Right hindlimb (tissue), 1 donor: ENCODE results near the gene SDHD.
A peak's percentile ranks its signal among the peaks of the same experiment; 100 is the strongest.
"Not testable (repeated sequence)": the region's sequence is repeated elsewhere in the genome, so short reads cannot be mapped to it uniquely, and the experiment has no call there.

ENCODE experiments used
- DNase-seq: peaks from one replicate; pipeline ENCODE4 v3.0.0-alpha.2; 2018

Gene SDHD

GRCh38 chr11:112086422-112087191, at the start of gene SDHD, which contains the start of gene TIMM8B:
TSS of gene SDHD (plus strand) at chr11:112086873. CDS start at chr11:112086908, 35 bp downstream.
TSS of gene TIMM8B (minus strand) at chr11:112086756. CDS start at chr11:112086723, 33 bp downstream.
- peak; percentile 97 for DNase-seq

- no peak for DNase-seq
Measured at GRCh38 chr11:112037527-112037926, 49.1 kb upstream of the SDHD start.

- no peak for DNase-seq
Measured at GRCh38 chr11:112042161-112042960, 44.3 kb upstream of the SDHD start.

GRCh38 chr11:112042961-112043304, 43.7 kb upstream of the SDHD start:
- no peak for DNase-seq

- DNase-seq: no peak
Measured at GRCh38 chr11:112044961-112045360, 41.7 kb upstream of the SDHD start.

- DNase-seq: not testable (repeated sequence)
Measured at GRCh38 chr11:112046647-112047046, 40.0 kb upstream of the SDHD start.

GRCh38 chr11:112048256-112048655, 38.4 kb upstream of the SDHD start:
- not testable (repeated sequence) for DNase-seq

- DNase-seq: no peak
Measured at GRCh38 chr11:112049777-112050176, 36.9 kb upstream of the SDHD start.

GRCh38 chr11:112050721-112051120, 36.0 kb upstream of the SDHD start:
- no peak for DNase-seq

- DNase-seq: no peak
Measured at GRCh38 chr11:112051768-112052167, 34.9 kb upstream of the SDHD start.

- DNase-seq: no peak
Measured at GRCh38 chr11:112057170-112057569, 29.5 kb upstream of the SDHD start.

- DNase-seq: no peak
Measured at GRCh38 chr11:112058103-112058502, 28.6 kb upstream of the SDHD start.

- DNase-seq: no peak
Measured at GRCh38 chr11:112062923-112063322, 23.8 kb upstream of the SDHD start.

GRCh38 chr11:112073941-112074811, 12.5 kb upstream of the SDHD start, which contains the start of the genes NKAPD1 and PIH1D2:
TSS of gene NKAPD1 (plus strand) at chr11:112074299. CDS start at chr11:112075575, 1,276 bp downstream.
TSS of gene PIH1D2 (minus strand) at chr11:112074017. CDS start at chr11:112073174, 843 bp downstream.
- DNase-seq: peak; percentile 87

GRCh38 chr11:112082729-112083128, 3.9 kb upstream of the SDHD start:
- no peak for DNase-seq

GRCh38 chr11:112085822-112086421, 751 bp upstream of the SDHD start:
- peak; percentile 19 for DNase-seq

- no peak for DNase-seq
Measured at GRCh38 chr11:112087212-112087611, 539 bp downstream of the SDHD start.

- DNase-seq: not testable (repeated sequence)
Measured at GRCh38 chr11:112095302-112095701, 8.6 kb downstream of the SDHD start.

GRCh38 chr11:112096194-112096593, 9.5 kb downstream of the SDHD start:
- DNase-seq: no peak

- DNase-seq: no peak
Measured at GRCh38 chr11:112097734-112098528, 11.3 kb downstream of the SDHD start.

- DNase-seq: no peak
Measured at GRCh38 chr11:112100462-112100861, 13.8 kb downstream of the SDHD start.
